Calu3 (cell line): Measurements from ENCODE around the gene SLIT3. TPM values are rescaled to one million over a fixed set of nuclear protein-coding genes. Genes with fewer than 3 reads are reported as not detected.

Experiments used
- BruUV-seq: library from RNA; stranded (reverse); fragments of 400-500 nt; replicated peaks from 2 replicates; lab custom pipeline; 2021; lab: Mats Ljungman, UMichigan
- CTCF ChIA-PET: fragments of 300-600 bp; sonication (Branson Sonifier 250); formaldehyde crosslinking; loops from one replicate; lab custom pipeline; 2022; ENCODE audit warnings: antibody characterized with exemption; lab: Charles Lee
- DNase-seq: peaks from one replicate; pipeline ENCODE4 v3.0.0; 2022
- H3K27ac Mint-ChIP-seq: one replicate; pipeline ENCODE4 v1.8.0; 2022; ENCODE audit warnings: mixed read lengths; ENCODE audit not compliant: unreplicated experiment
- H3K27me3 Mint-ChIP-seq: one replicate; pipeline ENCODE4 v1.8.0; 2022; ENCODE audit warnings: mixed read lengths; ENCODE audit not compliant: unreplicated experiment
- H3K36me3 Mint-ChIP-seq: one replicate; pipeline ENCODE4 v1.8.0; 2022; ENCODE audit warnings: mild to moderate bottlenecking, moderate library complexity, mixed read lengths; ENCODE audit not compliant: insufficient read depth, unreplicated experiment
- H3K4me1 Mint-ChIP-seq: one replicate; pipeline ENCODE4 v1.8.0; 2022; ENCODE audit warnings: mild to moderate bottlenecking, low read depth, mixed read lengths; ENCODE audit not compliant: unreplicated experiment
- H3K4me3 Mint-ChIP-seq: one replicate; pipeline ENCODE4 v1.8.0; 2022; ENCODE audit warnings: mild to moderate bottlenecking, low read depth, moderate library complexity, mixed read lengths; ENCODE audit not compliant: unreplicated experiment
- H3K9me3 Mint-ChIP-seq: one replicate; pipeline ENCODE4 v1.8.0; 2022; ENCODE audit warnings: low read depth, mixed read lengths; ENCODE audit not compliant: unreplicated experiment
- CTCF ChIP-seq: fragments of 200-600 bp; IDR thresholded peaks from one replicate; pipeline ENCODE4 v1.8.0; 2022; ENCODE audit warnings: antibody characterized with exemption; ENCODE audit not compliant: unreplicated experiment
- intact Hi-C: fragments of 100-400 bp; cut with micrococcal nuclease; formaldehyde crosslinking; loops from one replicate; pipeline ENCODE4 v1.10.0; 2022; ENCODE audit not compliant: unreplicated experiment
- total RNA-seq: library from RNA; stranded (reverse); gene quantifications from 2 replicates; pipeline ENCODE4 v1.2.3, GENCODE V29; 2022

SLIT3 gene
- total RNA-seq, 1 experiment from 2014 or later: not detected

- intact Hi-C loops: no loop called here
- no peak for TF ChIP-seq CTCF
- Mint-ChIP-seq H3K27ac (no peak overlapping the region), H3K27me3 (peaks cover 62% of the 10 kb centered on the region), H3K4me1 (no peaks in the 10 kb centered on the region), H3K4me3 (no peak overlapping the region), H3K36me3 (no peaks in the 10 kb centered on the region), H3K9me3 (no peaks in the 10 kb centered on the region)
- no peak for DNase-seq
- no TSS peak for BruUV-seq
- CTCF ChIA-PET: interaction anchor here (0.5 kb wide), 1 partner anchor 1912 kb away, joined by 4 read pairs; no protein-coding TSS in a partner anchor
Measured at GRCh38 chr5:168859471-168859870, 441.5 kb downstream of the SLIT3 start.

- intact Hi-C loops: no loop called here
- Mint-ChIP-seq H3K9me3 (no peaks in the 10 kb centered on the region), H3K27ac (no peak overlapping the region), H3K36me3 (no peaks in the 10 kb centered on the region), H3K27me3 (peaks cover 67% of the 10 kb centered on the region), H3K4me1 (no peaks in the 10 kb centered on the region), H3K4me3 (no peak overlapping the region)
- TF ChIP-seq CTCF: no peak
- BruUV-seq: no TSS peak
- CTCF ChIA-PET: no interaction called here
- no peak for DNase-seq
Measured at GRCh38 chr5:168858994-168859393, 441.9 kb downstream of the SLIT3 start.

GRCh38 chr5:168858371-168858770 lies 442.6 kb downstream of the SLIT3 start:
- TF ChIP-seq CTCF: no peak
- Mint-ChIP-seq H3K4me1 (no peaks in the 10 kb centered on the region), H3K36me3 (no peaks in the 10 kb centered on the region), H3K27me3 (peaks cover 73% of the 10 kb centered on the region), H3K9me3 (no peaks in the 10 kb centered on the region), H3K4me3 (no peak overlapping the region), H3K27ac (no peak overlapping the region)
- CTCF ChIA-PET: no interaction called here
- intact Hi-C loops: no loop called here
- DNase-seq: no peak
- no TSS peak for BruUV-seq

- peaks cover 86% of the 10 kb centered on the region for H3K27me3 Mint-ChIP-seq
- no peaks in the 10 kb centered on the region for H3K9me3 Mint-ChIP-seq
- H3K27ac Mint-ChIP-seq: no peak overlapping the region
- no peak overlapping the region for H3K4me3 Mint-ChIP-seq
- CTCF ChIA-PET: interaction anchor here (0.5 to 0.6 kb wide), 2 partner anchors 18 to 69 kb away, joined by 4 to 5 read pairs; no protein-coding TSS in a partner anchor
- H3K4me1 Mint-ChIP-seq: no peaks in the 10 kb centered on the region
- TF ChIP-seq CTCF: no peak
- DNase-seq: no peak
- no peaks in the 10 kb centered on the region for H3K36me3 Mint-ChIP-seq
- intact Hi-C loops: no loop called here
- no TSS peak for BruUV-seq
Measured at GRCh38 chr5:168853972-168854371, 447.0 kb downstream of the SLIT3 start.
